GM12873 (cell line): Measurements from ENCODE around the gene CFAP77.

Source experiments
- TF ChIP-seq, protein P1 (sequence below): IDR thresholded peaks from 2 replicates; pipeline ENCODE4 v1.5.1; 2012; ENCODE audit warnings: low read depth, mild to moderate bottlenecking, moderate library complexity, low read length, control low read depth; ENCODE audit not compliant: insufficient read depth; ENCODE audit errors: missing control alignments

Gene CFAP77

DNA sequence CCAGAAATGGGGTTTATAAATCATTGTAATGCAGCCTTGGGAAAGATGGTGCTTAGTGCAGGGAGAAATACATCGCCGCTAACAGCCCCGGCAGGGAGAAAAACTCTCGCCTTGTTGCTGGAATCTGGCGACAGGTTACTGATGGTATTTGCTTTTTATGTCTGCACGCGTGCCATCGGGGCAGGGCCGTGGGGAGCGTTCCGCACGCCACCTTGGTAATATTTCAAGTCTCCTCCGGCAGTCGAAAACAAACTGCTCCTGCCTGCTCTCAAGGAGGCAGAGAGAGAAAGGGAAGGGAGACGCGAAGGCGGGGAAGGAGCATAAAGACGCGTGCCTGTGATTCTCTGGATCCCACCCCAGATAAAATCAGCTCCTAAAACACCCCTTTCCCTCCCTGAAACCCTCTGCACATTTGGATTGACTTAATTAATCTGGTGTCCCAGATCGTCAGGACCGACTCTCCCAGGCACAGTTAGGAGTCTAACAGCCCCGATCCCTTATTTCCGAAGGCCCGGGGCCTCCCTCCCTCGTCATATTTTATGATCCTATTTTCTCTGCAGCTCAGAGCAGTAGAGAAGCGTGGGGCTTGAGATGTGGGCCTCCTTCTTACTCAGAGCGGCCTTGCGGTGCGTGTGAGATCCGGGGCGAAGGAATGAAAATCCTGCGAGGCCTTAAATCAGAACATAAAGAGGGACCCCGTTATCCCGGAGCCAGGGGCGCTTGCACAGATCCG lies 47.7 kb downstream of the CFAP77 start:
- TF ChIP-seq, protein P1, sequence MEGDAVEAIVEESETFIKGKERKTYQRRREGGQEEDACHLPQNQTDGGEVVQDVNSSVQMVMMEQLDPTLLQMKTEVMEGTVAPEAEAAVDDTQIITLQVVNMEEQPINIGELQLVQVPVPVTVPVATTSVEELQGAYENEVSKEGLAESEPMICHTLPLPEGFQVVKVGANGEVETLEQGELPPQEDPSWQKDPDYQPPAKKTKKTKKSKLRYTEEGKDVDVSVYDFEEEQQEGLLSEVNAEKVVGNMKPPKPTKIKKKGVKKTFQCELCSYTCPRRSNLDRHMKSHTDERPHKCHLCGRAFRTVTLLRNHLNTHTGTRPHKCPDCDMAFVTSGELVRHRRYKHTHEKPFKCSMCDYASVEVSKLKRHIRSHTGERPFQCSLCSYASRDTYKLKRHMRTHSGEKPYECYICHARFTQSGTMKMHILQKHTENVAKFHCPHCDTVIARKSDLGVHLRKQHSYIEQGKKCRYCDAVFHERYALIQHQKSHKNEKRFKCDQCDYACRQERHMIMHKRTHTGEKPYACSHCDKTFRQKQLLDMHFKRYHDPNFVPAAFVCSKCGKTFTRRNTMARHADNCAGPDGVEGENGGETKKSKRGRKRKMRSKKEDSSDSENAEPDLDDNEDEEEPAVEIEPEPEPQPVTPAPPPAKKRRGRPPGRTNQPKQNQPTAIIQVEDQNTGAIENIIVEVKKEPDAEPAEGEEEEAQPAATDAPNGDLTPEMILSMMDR, result no peak

DNA sequence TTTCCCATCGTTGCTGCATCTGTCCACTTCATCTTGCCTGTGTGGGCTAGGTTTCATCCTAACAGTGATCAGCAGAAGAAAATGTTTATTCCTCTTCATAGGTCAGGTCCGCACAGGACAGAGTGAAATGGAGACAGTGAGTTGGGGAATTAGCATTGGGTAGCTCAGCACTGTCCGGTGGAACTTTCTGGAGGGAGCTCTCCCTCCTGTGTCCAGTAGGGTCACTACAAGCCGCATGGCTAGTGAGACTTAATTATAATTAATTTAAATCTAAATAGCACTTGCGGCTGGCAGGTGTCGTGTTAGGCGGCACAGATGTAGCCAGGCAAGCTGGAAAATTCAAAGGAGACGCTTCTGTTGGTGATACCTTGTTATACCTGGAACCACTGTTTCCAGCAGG lies 48.4 kb downstream of the CFAP77 start:
- TF ChIP-seq, protein P1, result no peak

DNA sequence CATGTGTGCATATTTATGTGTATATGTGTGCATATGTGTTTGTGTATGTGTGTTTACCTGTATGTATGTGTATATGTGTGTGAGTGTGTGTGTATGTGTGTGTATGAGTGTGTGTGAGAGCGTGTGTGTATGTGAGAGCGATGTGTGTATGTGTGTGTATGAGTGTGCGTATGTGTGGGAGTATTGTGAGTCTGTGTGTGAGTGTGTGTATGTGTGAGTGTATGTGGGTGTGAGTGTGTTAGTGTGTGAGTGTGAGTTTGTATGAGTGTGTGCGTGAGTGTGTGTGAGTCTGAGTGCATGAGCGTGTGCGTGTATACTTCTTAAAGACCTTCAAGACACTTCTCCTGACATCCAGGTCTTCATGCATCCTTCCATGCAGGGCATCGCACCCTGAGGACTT lies 49.6 kb downstream of the CFAP77 start:
- TF ChIP-seq, protein P1, result no peak

DNA sequence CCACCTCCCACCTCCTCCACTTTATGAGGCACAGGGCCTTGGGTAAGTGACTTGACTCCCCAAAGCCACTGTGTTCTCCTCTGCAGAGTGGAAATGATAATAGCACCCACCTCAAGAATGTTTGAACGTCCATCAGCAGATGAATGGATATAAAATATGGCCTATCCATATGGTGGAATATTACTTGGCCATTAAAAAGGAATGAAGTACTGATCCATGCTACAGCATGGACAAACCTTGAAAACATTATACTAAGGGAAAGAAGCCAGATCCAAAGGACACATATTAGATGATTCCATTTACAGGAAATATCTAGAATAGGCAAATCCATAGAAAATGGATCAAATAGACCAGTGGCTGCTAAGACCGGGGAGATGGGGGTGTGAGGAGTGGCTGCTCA lies 50.2 kb downstream of the CFAP77 start:
- TF ChIP-seq, protein P1, result no peak

DNA sequence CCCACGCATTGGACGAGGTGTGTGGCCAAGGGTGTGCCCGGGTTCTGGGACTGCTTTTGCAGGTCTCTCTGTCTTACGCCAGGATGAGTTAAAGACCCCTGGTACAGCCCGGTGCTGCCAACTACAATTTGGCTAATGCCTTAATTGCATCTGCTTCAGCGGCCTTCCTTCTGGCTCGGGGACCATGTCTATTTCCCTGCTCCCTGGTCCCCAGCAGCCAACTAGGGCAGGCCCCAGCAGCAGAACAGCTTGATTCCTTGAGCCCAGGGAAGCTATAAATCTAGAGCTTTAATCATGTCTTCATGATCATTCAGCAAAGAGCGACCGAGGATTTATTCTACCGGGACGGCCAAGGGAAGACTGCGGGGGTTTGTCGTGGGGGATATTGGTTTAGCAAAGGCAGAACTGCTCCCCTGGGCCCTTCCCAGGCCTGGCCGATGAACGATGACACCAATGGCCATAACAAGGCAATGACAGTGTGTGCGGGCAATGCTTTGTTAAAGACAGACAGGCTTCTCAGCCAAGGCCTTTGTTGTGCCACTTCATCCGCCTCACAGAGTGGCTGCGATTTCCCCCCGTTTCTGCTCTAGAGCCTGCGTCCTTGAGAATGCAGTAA lies 51.4 kb downstream of the CFAP77 start:
- TF ChIP-seq, protein P1, result no peak

DNA sequence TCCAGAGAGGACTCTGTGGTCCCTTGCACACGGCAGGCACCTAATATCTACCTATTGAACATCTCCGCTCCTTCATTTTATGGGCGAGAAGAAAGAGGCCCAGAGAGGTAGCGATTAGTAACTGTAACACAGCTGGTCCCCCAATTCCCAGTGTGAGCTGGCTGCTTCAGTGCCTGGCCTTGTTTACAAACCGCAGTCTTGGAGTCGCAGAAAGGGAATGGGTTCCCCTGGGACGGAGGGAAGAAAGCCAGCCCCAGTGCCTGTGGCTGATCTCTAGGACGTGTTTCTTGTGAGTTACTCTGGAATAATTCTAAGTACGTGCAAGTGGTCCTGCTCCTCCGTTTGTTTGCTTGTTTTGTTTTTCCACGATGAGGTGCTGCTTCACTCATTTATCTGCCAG lies 52.0 kb downstream of the CFAP77 start:
- TF ChIP-seq, protein P1, result no peak

DNA sequence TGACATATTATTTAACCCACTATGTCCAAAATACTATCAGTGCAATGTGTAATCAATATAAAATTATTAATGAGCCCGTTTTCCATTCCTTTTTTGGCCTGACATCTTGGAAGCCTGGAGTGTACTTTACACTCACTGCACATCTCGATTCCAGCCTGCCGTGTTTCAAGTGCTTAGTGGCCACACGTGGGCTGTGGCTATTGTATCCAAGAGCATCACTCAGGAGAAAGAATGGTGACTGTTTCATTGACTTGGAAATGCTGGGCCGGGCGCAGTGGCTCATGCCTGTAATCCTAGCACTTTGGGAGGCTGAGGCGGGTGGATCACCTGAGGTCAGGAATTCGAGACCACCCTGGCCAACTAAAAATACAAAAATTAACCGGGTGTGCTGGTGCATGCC lies 54.5 kb downstream of the CFAP77 start:
- TF ChIP-seq, protein P1, result no peak
